ENCODE data around the gene FSTL4.
"Not testable (repeated sequence)": the region's sequence is repeated elsewhere in the genome, so short reads cannot be mapped to it uniquely, and the experiment has no call there.

Gene FSTL4

GRCh38 chr5:133546500-133546899, 65.8 kb downstream of the FSTL4 start:
- DNase-seq = no peak

GRCh38 chr5:133544346-133544745, 68.0 kb downstream of the FSTL4 start:
- DNase-seq = no peak

GRCh38 chr5:133539818-133540217, 72.5 kb downstream of the FSTL4 start:
- DNase-seq = no peak

GRCh38 chr5:133538718-133539117, 73.6 kb downstream of the FSTL4 start:
- no peak for DNase-seq

DNA sequence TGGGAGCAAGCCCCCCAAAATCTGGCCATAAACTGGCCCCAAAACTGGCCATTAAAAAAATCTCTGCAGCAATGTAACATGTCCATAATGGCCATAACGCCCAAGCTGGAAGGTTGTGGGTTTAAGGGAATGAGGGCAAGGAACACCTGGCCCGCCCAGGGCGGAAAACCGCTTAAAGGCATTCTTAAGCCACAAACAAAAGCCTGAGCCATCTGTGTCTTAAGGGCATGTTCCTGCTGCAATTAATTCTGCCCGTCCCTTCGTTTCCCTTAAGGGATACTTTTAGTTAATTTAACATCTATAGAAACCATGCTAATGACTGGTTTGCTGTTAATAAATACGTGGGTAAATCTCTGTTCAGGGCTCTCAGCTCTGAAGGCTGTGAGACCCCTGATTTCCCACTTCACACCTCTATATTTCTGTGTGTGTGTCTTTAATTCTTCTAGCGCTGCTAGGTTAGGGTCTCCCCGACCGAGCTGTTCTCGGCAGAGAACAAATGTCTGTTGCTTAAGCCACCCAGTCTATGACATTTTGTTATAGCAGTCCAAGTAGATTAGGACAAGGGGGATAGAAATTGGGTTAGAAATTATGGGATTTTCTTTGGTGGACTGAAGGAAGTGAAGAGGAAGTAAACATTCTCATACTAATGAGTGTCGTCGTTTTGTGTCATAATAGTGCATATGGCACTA, 77.0 kb downstream of the FSTL4 start:
- not testable (repeated sequence) for DNase-seq

DNA sequence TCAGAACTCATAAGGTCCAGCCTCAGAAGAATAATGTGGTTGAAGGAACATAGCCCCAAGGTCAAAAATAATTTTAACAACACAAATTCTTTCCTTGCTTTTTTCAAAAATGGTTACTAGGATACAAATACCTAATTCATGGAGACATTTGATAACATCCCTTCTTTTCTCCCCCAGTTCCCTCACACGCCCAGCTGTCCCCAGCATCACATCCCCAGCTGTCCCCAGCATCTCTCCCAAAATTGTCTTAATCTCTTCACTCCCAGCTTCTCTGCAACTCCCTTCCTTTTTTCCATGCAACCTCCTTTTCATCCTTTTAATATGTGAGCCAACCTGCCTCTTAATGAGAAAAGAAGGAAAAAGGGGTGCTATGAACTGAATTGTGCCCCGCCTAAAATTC, 77.8 kb downstream of the FSTL4 start:
- no peak for DNase-seq

DNA sequence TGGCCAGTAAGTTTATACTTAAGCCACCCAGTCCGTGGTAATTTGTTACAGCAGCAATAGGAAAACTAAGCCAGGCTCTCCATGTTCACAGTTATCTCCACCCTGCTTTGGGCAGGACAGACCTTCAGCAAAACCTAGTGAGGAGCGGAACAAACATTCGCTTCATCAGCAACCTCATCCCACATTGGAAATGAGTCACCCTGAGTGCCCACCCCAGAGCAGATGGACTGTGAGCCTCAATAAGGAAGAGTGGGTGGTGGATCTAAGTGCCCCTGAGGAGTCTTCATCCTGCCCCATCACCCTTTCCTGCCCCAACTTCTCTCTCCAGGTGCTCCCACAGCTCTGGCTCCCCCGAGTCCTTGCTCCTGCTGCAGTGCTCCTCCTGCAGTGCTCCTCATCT, 78.8 kb downstream of the FSTL4 start:
- DNase-seq = no peak

GRCh38 chr5:133531594-133531993, 80.7 kb downstream of the FSTL4 start:
- DNase-seq = no peak

GRCh38 chr5:133531178-133531577, 81.2 kb downstream of the FSTL4 start:
- no peak for DNase-seq

DNA sequence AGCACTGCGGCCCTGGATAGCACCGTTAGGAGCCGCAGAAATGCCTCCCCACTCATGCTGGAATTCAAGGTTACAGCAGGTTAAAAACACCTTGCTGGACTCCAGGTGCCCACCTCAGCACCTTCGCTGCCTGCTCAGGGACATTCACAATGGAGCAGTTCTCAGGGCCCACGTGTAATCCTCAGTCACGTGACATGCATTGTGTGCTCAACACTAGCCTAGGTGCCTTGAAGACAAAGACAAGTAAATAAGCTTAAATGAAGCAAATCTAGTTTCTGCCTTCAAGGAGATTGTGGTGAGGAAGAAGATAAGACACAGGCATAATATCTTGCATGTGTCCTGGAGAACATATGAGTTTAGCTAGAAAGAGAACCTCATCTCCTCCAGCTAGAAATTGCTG, 82.1 kb downstream of the FSTL4 start:
- no peak for DNase-seq

- DNase-seq = no peak
Measured at GRCh38 chr5:133528841-133529240, 83.5 kb downstream of the FSTL4 start.

- no peak for DNase-seq
Measured at GRCh38 chr5:133527311-133527710, 85.0 kb downstream of the FSTL4 start.

DNA sequence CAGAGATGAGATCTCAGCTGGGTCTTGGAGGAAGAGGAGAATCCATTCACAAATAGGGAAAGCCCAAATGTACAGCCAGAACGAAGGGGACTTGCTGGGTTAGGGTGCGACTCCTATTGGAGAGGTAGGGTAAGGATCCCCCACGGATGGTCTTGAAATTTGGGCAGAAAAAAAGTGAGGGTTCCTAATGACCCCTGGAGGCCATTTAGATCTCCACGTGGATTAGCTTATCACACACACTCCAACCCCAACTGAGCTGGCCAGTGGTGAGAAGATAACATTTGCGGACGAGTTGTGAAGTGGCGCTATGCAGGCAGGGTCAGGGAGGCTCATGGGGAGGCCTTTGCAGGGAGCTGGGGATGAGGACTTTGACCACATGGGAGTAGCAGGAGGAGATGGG, 86.0 kb downstream of the FSTL4 start:
- no peak for DNase-seq

DNA sequence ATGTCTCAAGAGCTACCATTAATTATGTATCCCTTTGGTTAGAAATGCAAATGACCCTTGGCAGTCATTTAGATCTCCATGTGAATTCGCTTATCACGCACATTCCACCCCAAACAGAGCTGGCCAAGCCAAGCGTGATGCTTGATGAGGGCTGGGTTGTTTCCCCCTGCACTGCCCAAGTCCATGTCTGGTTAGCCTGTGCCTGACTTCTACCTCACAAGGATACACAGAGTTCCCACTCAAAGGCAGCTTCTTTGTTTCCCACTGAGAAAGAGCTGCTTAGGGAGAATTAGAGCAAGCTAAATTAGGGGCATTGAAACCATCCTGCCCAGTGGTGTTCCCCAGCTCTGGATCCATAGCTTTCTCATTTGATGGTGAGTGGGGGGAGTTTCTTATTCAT, 87.2 kb downstream of the FSTL4 start:
- DNase-seq = no peak

DNA sequence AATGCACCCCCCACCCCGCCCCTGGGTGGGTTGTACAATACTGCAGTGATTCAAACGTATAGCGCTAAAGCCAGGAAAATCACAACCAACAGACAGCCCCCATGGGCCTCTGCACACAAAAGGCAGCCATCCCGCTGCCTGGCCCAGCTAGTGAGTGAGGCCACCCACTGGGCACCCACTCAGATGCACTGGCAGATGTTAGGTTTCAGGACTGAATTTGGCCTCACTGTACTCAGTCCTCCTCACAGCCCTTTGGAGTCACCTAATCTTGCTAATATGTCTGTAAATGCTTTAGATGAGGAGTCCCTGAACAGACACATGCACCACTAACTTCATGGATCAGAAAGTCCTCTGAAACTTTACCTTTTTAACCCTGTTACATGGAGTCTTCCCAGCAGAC, 87.7 kb downstream of the FSTL4 start:
- no peak for DNase-seq

- no peak for DNase-seq
Measured at GRCh38 chr5:133523961-133524586, 88.3 kb downstream of the FSTL4 start.

GRCh38 chr5:133523013-133523658, 89.2 kb downstream of the FSTL4 start:
- no peak for DNase-seq

DNA sequence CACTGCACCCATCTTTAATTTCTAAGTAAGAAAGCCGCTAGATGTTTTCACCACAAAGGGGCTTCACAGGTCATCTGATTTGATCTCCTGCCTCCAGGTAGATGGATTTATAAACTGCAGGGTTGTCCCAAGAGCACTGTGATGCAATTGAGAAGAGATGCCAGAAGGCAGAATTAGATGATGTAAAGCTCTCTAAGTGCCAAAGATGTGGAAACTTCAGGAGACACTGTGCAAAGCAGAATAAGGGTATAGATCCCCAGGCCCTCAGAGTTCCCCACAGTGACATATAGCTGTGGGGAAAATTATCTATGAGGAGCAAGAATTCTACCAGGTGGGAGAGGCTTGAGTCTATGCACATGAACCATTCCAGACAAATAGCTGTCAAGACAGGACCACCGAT, 90.5 kb downstream of the FSTL4 start:
- no peak for DNase-seq

DNA sequence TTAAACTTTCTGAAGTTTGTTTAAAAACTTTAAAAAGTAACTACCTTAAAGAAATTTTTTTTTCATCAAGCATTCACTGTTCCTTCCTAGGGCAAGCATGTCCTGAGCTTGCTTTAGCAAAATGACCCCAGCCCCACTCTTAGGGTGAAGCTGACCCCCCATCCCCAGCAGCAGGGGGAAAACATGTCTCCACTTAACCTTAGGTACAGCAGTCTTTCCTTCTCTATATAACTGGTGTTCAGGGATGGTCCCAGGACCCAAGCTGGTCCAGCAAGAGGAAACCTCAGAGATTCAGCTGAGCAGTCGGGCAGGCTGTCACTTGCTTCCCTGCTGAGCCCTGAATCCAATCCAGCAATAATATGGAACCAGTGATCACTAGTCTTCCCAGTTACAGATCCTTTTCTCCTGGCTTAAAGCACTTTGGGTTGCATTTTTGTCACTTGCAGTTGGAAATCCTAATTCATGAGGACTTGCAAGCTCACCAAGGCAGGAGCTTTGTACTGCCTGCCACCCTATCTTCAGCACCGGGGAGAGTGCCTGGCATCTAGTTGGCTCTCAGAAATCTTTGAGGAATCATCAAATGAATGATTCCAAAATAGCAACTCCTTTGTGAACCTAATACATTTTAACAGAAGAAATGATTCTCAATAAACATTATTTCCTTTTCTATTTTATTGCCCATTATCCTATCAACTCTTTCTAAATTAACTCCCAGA, 91.2 kb downstream of the FSTL4 start:
- DNase-seq = no peak

GRCh38 chr5:133520062-133520461, 92.3 kb downstream of the FSTL4 start:
- no peak for DNase-seq

- no peak for DNase-seq
Measured at GRCh38 chr5:133519191-133519590, 93.2 kb downstream of the FSTL4 start.

- no peak for DNase-seq
Measured at GRCh38 chr5:133514456-133514855, 97.9 kb downstream of the FSTL4 start.

DNA sequence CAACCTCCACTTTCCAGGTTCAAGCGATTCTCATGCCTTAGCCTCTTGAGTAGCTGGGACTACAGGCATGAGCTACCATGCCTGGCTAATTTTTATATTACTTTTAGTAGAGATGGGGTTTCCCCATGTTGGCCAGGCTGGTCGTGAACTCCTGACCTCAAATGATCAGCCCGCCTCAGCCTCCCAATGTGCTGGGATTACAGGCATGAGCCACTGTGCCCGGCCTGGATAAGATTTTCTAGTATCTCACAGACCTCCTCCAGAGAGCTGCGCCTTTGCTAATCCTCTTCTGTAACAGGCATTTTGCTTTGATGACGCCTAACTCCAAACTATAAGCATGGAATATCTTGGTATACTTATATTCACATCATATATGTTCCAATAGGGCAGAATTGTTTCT, 99.4 kb downstream of the FSTL4 start:
- no peak for DNase-seq

All from stimulated activated CD8-positive, alpha-beta memory T cell treated with anti-CD3 and anti-CD28 coated beads, Interleukin-4, amount 100 ng/mL, for 48 hours (primary cell).